OCI-LY3 (cell line): ENCODE results near the gene CIAO2B.

Source experiments
- H2AFZ ChIP-seq: fragments of 200-600, 300-600 bp; shearing (Covaris generic); 2 replicates; pipeline ENCODE4 v1.6.0; 2014; ENCODE audit warnings: antibody characterized with exemption, low read depth, low read length
- H3K27ac ChIP-seq: fragments of 200-600, 300-600 bp; sonication (generic); 2 replicates; pipeline ENCODE4 v1.5.1; 2014; ENCODE audit warnings: mild to moderate bottlenecking, low read length, moderate library complexity, mixed read lengths
- H3K27me3 ChIP-seq: fragments of 200-600, 300-600 bp; sonication (generic); 2 replicates; pipeline ENCODE4 v1.6.1; 2014; ENCODE audit warnings: low read depth, low read length, mixed read lengths
- H3K36me3 ChIP-seq: fragments of 200-600, 300-600 bp; sonication (generic); replicated peaks from 2 replicates; pipeline ENCODE3; 2014; ENCODE audit warnings: low read depth, low read length, mixed read lengths
- H3K4me1 ChIP-seq: fragments of 300-600, 200-600 bp; sonication (generic); 2 replicates; pipeline ENCODE4 v1.6.1; 2014; ENCODE audit warnings: low read length, mixed read lengths
- H3K4me2 ChIP-seq: fragments of 200-600, 300-600 bp; sonication (generic); 2 replicates; pipeline ENCODE4 v1.6.1; 2014; ENCODE audit warnings: low read length, mixed read lengths
- H3K4me3 ChIP-seq: fragments of 300-600, 200-600 bp; sonication (generic); 2 replicates; pipeline ENCODE4 v1.5.1; 2014; ENCODE audit warnings: antibody characterized with exemption, mild to moderate bottlenecking, low read length, moderate library complexity
- H3K79me2 ChIP-seq: fragments of 300-600, 200-600 bp; shearing (Covaris generic); 2 replicates; pipeline ENCODE4 v1.6.1; 2014; ENCODE audit warnings: mild to moderate bottlenecking, low read length, mixed read lengths
- H3K9ac ChIP-seq: fragments of 300-600, 200-600 bp; shearing (Covaris generic); 2 replicates; pipeline ENCODE4 v1.6.0; 2014; ENCODE audit warnings: mild to moderate bottlenecking, low read length, moderate library complexity
- H3K9me3 ChIP-seq: fragments of 200-600, 300-600 bp; shearing (Covaris generic); 2 replicates; pipeline ENCODE4 v1.6.1; 2014; ENCODE audit warnings: low read length, mixed read lengths; ENCODE audit not compliant: insufficient read depth
- H4K20me1 ChIP-seq: fragments of 200-600, 300-600 bp; sonication (generic); 2 replicates; pipeline ENCODE4 v1.6.1; 2016; ENCODE audit warnings: low read length, mixed read lengths; ENCODE audit not compliant: insufficient read depth
- CTCF ChIP-seq: fragments of 200-600, 300-600 bp; sonication (generic); IDR thresholded peaks from 2 replicates; pipeline ENCODE4 v1.5.1; 2014; ENCODE audit warnings: antibody characterized with exemption, low read length, low read depth
- EZH2phosphoT487 ChIP-seq: fragments of 200-600 bp; shearing (Covaris generic); IDR thresholded peaks from 2 replicates; pipeline ENCODE4 v1.6.1; 2018; ENCODE audit warnings: antibody characterized with exemption, mixed run types, low read depth

CIAO2B gene

GRCh38 chr16:66900721-66901441 lies 33.3 kb downstream of the CIAO2B start:
- no peaks in the 10 kb centered on the region for H3K79me2 ChIP-seq
- no peak overlapping the region for H3K4me3 ChIP-seq
- H4K20me1 ChIP-seq = no peaks in the 10 kb centered on the region
- TF ChIP-seq CTCF (no peak), EZH2phosphoT487 (no peak)
- H2AFZ ChIP-seq = no peak overlapping the region
- H3K9me3 ChIP-seq = no peaks in the 10 kb centered on the region
- H3K27ac ChIP-seq = no peak overlapping the region
- no peaks in the 10 kb centered on the region for H3K27me3 ChIP-seq
- no peak overlapping the region for H3K4me2 ChIP-seq
- H3K4me1 ChIP-seq = no peaks in the 10 kb centered on the region
- H3K9ac ChIP-seq = no peak overlapping the region
- no peaks in the 10 kb centered on the region for H3K36me3 ChIP-seq

GRCh38 chr16:66899945-66900710 lies 34.1 kb downstream of the CIAO2B start:
- no peak overlapping the region for H3K27ac ChIP-seq
- H3K36me3 ChIP-seq = no peaks in the 10 kb centered on the region
- H3K9me3 ChIP-seq = no peaks in the 10 kb centered on the region
- H3K4me3 ChIP-seq = no peak overlapping the region
- H3K9ac ChIP-seq = no peak overlapping the region
- no peaks in the 10 kb centered on the region for H3K79me2 ChIP-seq
- no peak overlapping the region for H2AFZ ChIP-seq
- no peaks in the 10 kb centered on the region for H3K27me3 ChIP-seq
- H3K4me1 ChIP-seq = no peaks in the 10 kb centered on the region
- no peaks in the 10 kb centered on the region for H4K20me1 ChIP-seq
- H3K4me2 ChIP-seq = no peak overlapping the region
- TF ChIP-seq CTCF (no peak), EZH2phosphoT487 (no peak)

GRCh38 chr16:66899310-66899944 lies 34.8 kb downstream of the CIAO2B start:
- TF ChIP-seq EZH2phosphoT487 (no peak), CTCF (no peak)
- H3K4me1 ChIP-seq = no peaks in the 10 kb centered on the region
- H3K9me3 ChIP-seq = no peaks in the 10 kb centered on the region
- H2AFZ ChIP-seq = no peak overlapping the region
- H3K27ac ChIP-seq = no peak overlapping the region
- no peak overlapping the region for H3K4me3 ChIP-seq
- no peaks in the 10 kb centered on the region for H4K20me1 ChIP-seq
- no peaks in the 10 kb centered on the region for H3K36me3 ChIP-seq
- H3K79me2 ChIP-seq = no peaks in the 10 kb centered on the region
- H3K4me2 ChIP-seq = no peak overlapping the region
- H3K27me3 ChIP-seq = no peaks in the 10 kb centered on the region
- H3K9ac ChIP-seq = no peak overlapping the region

GRCh38 chr16:66898933-66899309 lies 35.3 kb downstream of the CIAO2B start:
- Histone ChIP-seq H3K4me3 (no peak overlapping the region), H3K4me1 (no peaks in the 10 kb centered on the region), H4K20me1 (no peaks in the 10 kb centered on the region), H2AFZ (no peak overlapping the region), H3K4me2 (no peak overlapping the region), H3K27me3 (no peaks in the 10 kb centered on the region), H3K9me3 (no peaks in the 10 kb centered on the region), H3K9ac (no peak overlapping the region), H3K27ac (no peak overlapping the region), H3K79me2 (no peaks in the 10 kb centered on the region), H3K36me3 (no peaks in the 10 kb centered on the region)
- TF ChIP-seq EZH2phosphoT487 (no peak), CTCF (no peak)
